K562 (cell line): ENCODE results near the gene RBSN.

Source experiments
- HMGXB4 ChIP-seq: sonication (generic); formaldehyde crosslinking; IDR thresholded peaks from 2 replicates; pipeline ENCODE4 v1.8.1; 2023; ENCODE audit warnings: mild to moderate bottlenecking, missing genetic modification reagents
- HNRNPLL ChIP-seq: fragments of 200-400 bp; formaldehyde crosslinking; IDR thresholded peaks from 2 replicates; pipeline ENCODE4 v1.6.1; 2017; ENCODE audit warnings: low read length, low read depth, mild to moderate bottlenecking; ENCODE audit not compliant: poor library complexity, severe bottlenecking
- MYC ChIP-seq, 2 experiments: fragments of 250-450 bp in 1 of 2; sonication (Bioruptor Pico) in 1 of 2; IDR thresholded peaks; 2 replicates each; pipeline versions ENCODE4 v1.5.1 to v1.6.1; 2012 to 2021; ENCODE audit warnings: low read depth in 2 of 2, borderline replicate concordance in 1 of 2, improper control_type of control experiment in 1 of 2, low read length in 1 of 2, mild to moderate bottlenecking in 1 of 2, moderate library complexity in 1 of 2

- TF ChIP-seq MYC (IDR thresholded peaks at IDR 0.05; ENCODE audit: low read depth, low read length) (no peak), MYC (CRISPR knock-in tag; IDR thresholded peaks at IDR 0.05; ENCODE audit: borderline replicate concordance, low read depth) (no peak), HNRNPLL (no peak), HMGXB4 (CRISPR knock-in tag) (no peak)
Observed at GRCh38 chr3:15096046-15096445, 2.9 kb downstream of the RBSN start.
